Liver (tissue), 3 donors: Measurements from ENCODE around the gene ANKRD60.

Experiments
- JUND ChIP-seq, 2 donors: IDR thresholded peaks; 2 replicates each; pipeline ENCODE4 v1.6.1; 2016; ENCODE audit warnings: antibody characterized with exemption in 2 of 2
- RAD21 ChIP-seq, 2 donors: IDR thresholded peaks; 2 replicates each; pipeline ENCODE4 v1.6.1; 2016; ENCODE audit warnings: antibody characterized with exemption in 2 of 2, mild to moderate bottlenecking in 2 of 2
- RXRA ChIP-seq, 2 donors: IDR thresholded peaks; 2 replicates each; pipeline ENCODE4 v1.6.1; 2017 to 2018; ENCODE audit warnings: antibody characterized with exemption in 2 of 2, mild to moderate bottlenecking in 1 of 2
- TAF1 ChIP-seq: conservative IDR thresholded peaks from 2 replicates; pipeline ENCODE4 v1.6.1; 2016; ENCODE audit warnings: antibody characterized with exemption, mild to moderate bottlenecking
- YY1 ChIP-seq: IDR thresholded peaks from 2 replicates; pipeline ENCODE4 v1.6.1; 2016; ENCODE audit warnings: antibody characterized with exemption, mild to moderate bottlenecking
- TF ChIP-seq, protein P1 (sequence below): fragments of 150-350 bp; IDR thresholded peaks from 2 replicates; pipeline ENCODE4 v1.5.1; 2017; ENCODE audit warnings: improper control_type of control experiment, low read depth, low read length; ENCODE audit not compliant: missing input control
- TF ChIP-seq, protein P2 (sequence below): IDR thresholded peaks from 2 replicates; pipeline ENCODE4 v1.6.1; 2016; ENCODE audit warnings: antibody characterized with exemption, mild to moderate bottlenecking
- TF ChIP-seq, protein P3 (sequence below): IDR thresholded peaks from 2 replicates; pipeline ENCODE4 v1.6.1; 2016; ENCODE audit warnings: antibody characterized with exemption
- donor health status: healthy.
- donor health status: healthy.

DNA sequence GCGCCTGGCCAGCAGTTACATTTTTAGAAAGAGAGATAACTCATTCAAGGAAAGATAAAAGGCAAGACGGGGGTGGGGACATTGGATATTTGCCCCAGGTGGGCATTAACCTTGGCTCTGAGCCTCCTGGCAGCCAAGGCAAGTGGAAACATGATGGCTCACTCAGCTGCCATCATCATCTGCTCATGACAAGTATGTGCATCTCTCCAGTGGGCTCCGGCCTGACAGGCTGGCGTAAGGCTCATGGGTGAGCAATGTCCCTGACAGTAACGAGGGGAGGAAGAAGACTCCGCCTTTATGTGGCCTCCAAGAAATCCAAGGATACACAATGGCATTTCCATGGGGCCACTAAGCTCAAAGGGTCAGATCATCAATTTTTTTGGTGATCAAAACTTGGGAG, 13.3 kb downstream of the ANKRD60 start:
- TF ChIP-seq JUND (IDR thresholded peaks at IDR 0.05) (no peak), YY1 (no peak), RXRA (IDR thresholded peaks at IDR 0.05) (no peak), TAF1 (no peak), RAD21 (IDR thresholded peaks at IDR 0.05) (no peak)
- TF ChIP-seq, protein P1, sequence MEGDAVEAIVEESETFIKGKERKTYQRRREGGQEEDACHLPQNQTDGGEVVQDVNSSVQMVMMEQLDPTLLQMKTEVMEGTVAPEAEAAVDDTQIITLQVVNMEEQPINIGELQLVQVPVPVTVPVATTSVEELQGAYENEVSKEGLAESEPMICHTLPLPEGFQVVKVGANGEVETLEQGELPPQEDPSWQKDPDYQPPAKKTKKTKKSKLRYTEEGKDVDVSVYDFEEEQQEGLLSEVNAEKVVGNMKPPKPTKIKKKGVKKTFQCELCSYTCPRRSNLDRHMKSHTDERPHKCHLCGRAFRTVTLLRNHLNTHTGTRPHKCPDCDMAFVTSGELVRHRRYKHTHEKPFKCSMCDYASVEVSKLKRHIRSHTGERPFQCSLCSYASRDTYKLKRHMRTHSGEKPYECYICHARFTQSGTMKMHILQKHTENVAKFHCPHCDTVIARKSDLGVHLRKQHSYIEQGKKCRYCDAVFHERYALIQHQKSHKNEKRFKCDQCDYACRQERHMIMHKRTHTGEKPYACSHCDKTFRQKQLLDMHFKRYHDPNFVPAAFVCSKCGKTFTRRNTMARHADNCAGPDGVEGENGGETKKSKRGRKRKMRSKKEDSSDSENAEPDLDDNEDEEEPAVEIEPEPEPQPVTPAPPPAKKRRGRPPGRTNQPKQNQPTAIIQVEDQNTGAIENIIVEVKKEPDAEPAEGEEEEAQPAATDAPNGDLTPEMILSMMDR = no peak
- TF ChIP-seq, protein P2, sequence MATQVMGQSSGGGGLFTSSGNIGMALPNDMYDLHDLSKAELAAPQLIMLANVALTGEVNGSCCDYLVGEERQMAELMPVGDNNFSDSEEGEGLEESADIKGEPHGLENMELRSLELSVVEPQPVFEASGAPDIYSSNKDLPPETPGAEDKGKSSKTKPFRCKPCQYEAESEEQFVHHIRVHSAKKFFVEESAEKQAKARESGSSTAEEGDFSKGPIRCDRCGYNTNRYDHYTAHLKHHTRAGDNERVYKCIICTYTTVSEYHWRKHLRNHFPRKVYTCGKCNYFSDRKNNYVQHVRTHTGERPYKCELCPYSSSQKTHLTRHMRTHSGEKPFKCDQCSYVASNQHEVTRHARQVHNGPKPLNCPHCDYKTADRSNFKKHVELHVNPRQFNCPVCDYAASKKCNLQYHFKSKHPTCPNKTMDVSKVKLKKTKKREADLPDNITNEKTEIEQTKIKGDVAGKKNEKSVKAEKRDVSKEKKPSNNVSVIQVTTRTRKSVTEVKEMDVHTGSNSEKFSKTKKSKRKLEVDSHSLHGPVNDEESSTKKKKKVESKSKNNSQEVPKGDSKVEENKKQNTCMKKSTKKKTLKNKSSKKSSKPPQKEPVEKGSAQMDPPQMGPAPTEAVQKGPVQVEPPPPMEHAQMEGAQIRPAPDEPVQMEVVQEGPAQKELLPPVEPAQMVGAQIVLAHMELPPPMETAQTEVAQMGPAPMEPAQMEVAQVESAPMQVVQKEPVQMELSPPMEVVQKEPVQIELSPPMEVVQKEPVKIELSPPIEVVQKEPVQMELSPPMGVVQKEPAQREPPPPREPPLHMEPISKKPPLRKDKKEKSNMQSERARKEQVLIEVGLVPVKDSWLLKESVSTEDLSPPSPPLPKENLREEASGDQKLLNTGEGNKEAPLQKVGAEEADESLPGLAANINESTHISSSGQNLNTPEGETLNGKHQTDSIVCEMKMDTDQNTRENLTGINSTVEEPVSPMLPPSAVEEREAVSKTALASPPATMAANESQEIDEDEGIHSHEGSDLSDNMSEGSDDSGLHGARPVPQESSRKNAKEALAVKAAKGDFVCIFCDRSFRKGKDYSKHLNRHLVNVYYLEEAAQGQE = no peak
- TF ChIP-seq, protein P3, sequence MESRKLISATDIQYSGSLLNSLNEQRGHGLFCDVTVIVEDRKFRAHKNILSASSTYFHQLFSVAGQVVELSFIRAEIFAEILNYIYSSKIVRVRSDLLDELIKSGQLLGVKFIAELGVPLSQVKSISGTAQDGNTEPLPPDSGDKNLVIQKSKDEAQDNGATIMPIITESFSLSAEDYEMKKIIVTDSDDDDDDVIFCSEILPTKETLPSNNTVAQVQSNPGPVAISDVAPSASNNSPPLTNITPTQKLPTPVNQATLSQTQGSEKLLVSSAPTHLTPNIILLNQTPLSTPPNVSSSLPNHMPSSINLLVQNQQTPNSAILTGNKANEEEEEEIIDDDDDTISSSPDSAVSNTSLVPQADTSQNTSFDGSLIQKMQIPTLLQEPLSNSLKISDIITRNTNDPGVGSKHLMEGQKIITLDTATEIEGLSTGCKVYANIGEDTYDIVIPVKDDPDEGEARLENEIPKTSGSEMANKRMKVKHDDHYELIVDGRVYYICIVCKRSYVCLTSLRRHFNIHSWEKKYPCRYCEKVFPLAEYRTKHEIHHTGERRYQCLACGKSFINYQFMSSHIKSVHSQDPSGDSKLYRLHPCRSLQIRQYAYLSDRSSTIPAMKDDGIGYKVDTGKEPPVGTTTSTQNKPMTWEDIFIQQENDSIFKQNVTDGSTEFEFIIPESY = no peak
